ENCODE results near the gene NAP1L1.

GRCh38 chr12:75997658-75998057, 86.8 kb downstream of the NAP1L1 start:
- TF ChIP-seq CTCF (conservative IDR thresholded peaks at IDR 0.05; ENCODE audit: low read length) (no peak), EZH2phosphoT487 (IDR thresholded peaks at IDR 0.05; ENCODE audit: borderline replicate concordance, low read depth, low read length) (no peak)

Measured in OCI-LY7 (cell line).